ENCODE results near the gene ZNF106.

- TF ChIP-seq TAF1 (IDR thresholded peaks at IDR 0.05; ENCODE audit: borderline replicate concordance, insufficient read depth, low read length): no peak
- TF ChIP-seq POLR2AphosphoS5 (IDR thresholded peaks at IDR 0.05; ENCODE audit: low read depth, low read length): no peak
- no peak for TF ChIP-seq REST (IDR thresholded peaks at IDR 0.05; ENCODE audit: insufficient read depth in 1 of 2, low read depth in 2 of 2, low read length in 2 of 2)
- no peak for TF ChIP-seq SIN3A (IDR thresholded peaks at IDR 0.05; ENCODE audit: borderline replicate concordance, insufficient read depth, low read length)
Observed at GRCh38 chr15:42491539-42492225, 741 bp upstream of the ZNF106 start.
